GM23248 (cell line): ENCODE results near the gene WBP2. TPM values are rescaled to one million over a fixed set of nuclear protein-coding genes. Genes with fewer than 3 reads are reported as not detected.

ENCODE experiments used
- DNase-seq: peaks from one replicate; pipeline ENCODE4 v3.0.0-alpha.2; 2015
- H2AFZ ChIP-seq: fragments of 200-600 bp; sonication (generic); 2 replicates; pipeline ENCODE4 v1.6.1; 2016; ENCODE audit warnings: antibody characterized with exemption
- H3F3A ChIP-seq: fragments of 200-600 bp; sonication (generic); 2 replicates; pipeline ENCODE4 v1.6.1; 2016; ENCODE audit warnings: mild to moderate bottlenecking, antibody characterized with exemption, mixed run types; ENCODE audit not compliant: insufficient read depth
- H3K27ac ChIP-seq: fragments of 200-600 bp; sonication (generic); 2 replicates; pipeline ENCODE4 v1.5.1; 2016; ENCODE audit warnings: mild to moderate bottlenecking
- H3K27me3 ChIP-seq: fragments of 200-600 bp; sonication (generic); replicated peaks from 2 replicates; pipeline ENCODE4 v1.6.1; 2016; ENCODE audit warnings: mild to moderate bottlenecking; ENCODE audit not compliant: insufficient read depth
- H3K36me3 ChIP-seq: fragments of 200-600 bp; sonication (generic); 2 replicates; pipeline ENCODE4 v1.6.1; 2016; ENCODE audit warnings: low read depth, mild to moderate bottlenecking
- H3K4me1 ChIP-seq: fragments of 200-600 bp; sonication (generic); 2 replicates; pipeline ENCODE4 v1.6.1; 2016; ENCODE audit warnings: mild to moderate bottlenecking; ENCODE audit not compliant: insufficient read depth
- H3K4me2 ChIP-seq: fragments of 200-600 bp; sonication (generic); one replicate; pipeline ENCODE4 v1.6.1; 2016; ENCODE audit warnings: mild to moderate bottlenecking; ENCODE audit not compliant: unreplicated experiment
- H3K4me3 ChIP-seq: fragments of 200-600 bp; sonication (generic); 2 replicates; pipeline ENCODE4 v1.5.1; 2016; ENCODE audit warnings: mild to moderate bottlenecking
- H3K79me2 ChIP-seq: fragments of 200-600 bp; sonication (generic); 2 replicates; pipeline ENCODE4 v1.6.1; 2016; ENCODE audit warnings: mild to moderate bottlenecking; ENCODE audit not compliant: insufficient read depth
- H3K9ac ChIP-seq: fragments of 200-600 bp; sonication (generic); 2 replicates; pipeline ENCODE4 v1.6.1; 2016; ENCODE audit warnings: mild to moderate bottlenecking
- H3K9me2 ChIP-seq: fragments of 200-600 bp; sonication (generic); 2 replicates; pipeline ENCODE4 v1.6.1; 2016; ENCODE audit warnings: mixed run types, mild to moderate bottlenecking, moderate library complexity; ENCODE audit not compliant: insufficient read depth
- H3K9me3 ChIP-seq: fragments of 200-600 bp; sonication (generic); one replicate; pipeline ENCODE4 v1.6.1; 2017; ENCODE audit warnings: low read depth
- H4K20me1 ChIP-seq: fragments of 200-600 bp; sonication (generic); 2 replicates; pipeline ENCODE4 v1.6.0; 2016; ENCODE audit not compliant: insufficient read depth
- EZH2 ChIP-seq: fragments of 200-600 bp; sonication (generic); IDR thresholded peaks from 2 replicates; pipeline ENCODE4 v1.6.1; 2018; ENCODE audit warnings: antibody characterized with exemption, mild to moderate bottlenecking; ENCODE audit not compliant: insufficient read depth, poor library complexity, severe bottlenecking
- EZH2phosphoT487 ChIP-seq: fragments of 200-600 bp; sonication (generic); IDR thresholded peaks from 2 replicates; pipeline ENCODE4 v1.6.1; 2018; ENCODE audit warnings: antibody characterized with exemption, moderate library complexity, mild to moderate bottlenecking, low read depth; ENCODE audit not compliant: insufficient read depth
- WGBS, 2 experiments: methylation state at CpG; one replicate each; pipeline ENCODE4 v1.1.6; 2015 to 2017; ENCODE audit warnings: low lambda C conversion rate in 2 of 2, low coverage in 1 of 2; ENCODE audit errors: missing lambda C conversion rate in 2 of 2; 5-methylcytosine and 5-hydroxymethylcytosine counted together
- in situ Hi-C: fragments of 300-500 bp; cut with MboI; formaldehyde crosslinking; loops from 2 replicates; pipeline ENCODE4 v1.15.0; 2020
- polyA plus RNA-seq: library from polyadenylated mRNA; unstranded; fragments of >200 nt; fragmentation: Nextera tagmentation; extraction: Ambion mirVana; gene quantifications from 2 replicates; pipeline ENCODE4 v1.2.1, GENCODE V29; 2016
- total RNA-seq: library from RNA; depleted of rRNA; stranded (reverse); fragments of >200 nt; shearing (Covaris generic); gene quantifications from 2 replicates; pipeline ENCODE4 v1.2.3, GENCODE V29; 2014

Gene WBP2
- total and polyA plus RNA-seq, 2 experiments from 2014 or later = 17.4 to 59.4 TPM

GRCh38 chr17:75899767-75900468 lies 44.8 kb upstream of the WBP2 start:
- Histone ChIP-seq H3K9me2 (no peaks in the 10 kb centered on the region), H2AFZ (no peak overlapping the region), H3F3A (peaks cover 20% of the 10 kb centered on the region; the same call in 1 of the 2 replicates), H3K9me3 (no peaks in the 10 kb centered on the region), H3K4me1 (peaks cover 14% of the 10 kb centered on the region), H3K4me3 (no peak overlapping the region), H3K27me3 (no peaks in the 10 kb centered on the region), H3K36me3 (no peaks in the 10 kb centered on the region; the same call in 1 of the 2 replicates), H3K9ac (no peak overlapping the region), H4K20me1 (no peaks in the 10 kb centered on the region), H3K4me2 (no peak overlapping the region), H3K27ac (no peak overlapping the region), H3K79me2 (peaks cover 26% of the 10 kb centered on the region)
- in situ Hi-C loops = loop anchor here (25.0 kb wide), 1 partner anchor 387 kb away; no protein-coding TSS in a partner anchor
- TF ChIP-seq EZH2phosphoT487 (no peak), EZH2 (no peak)
- whole genome bisulfite sequencing, 2 experiments = 87% methylated on average over 22 to 23 of the region's 23 CpGs
- no peak for DNase-seq

- TF ChIP-seq EZH2phosphoT487 (no peak), EZH2 (no peak)
- H3F3A ChIP-seq = peaks cover 20% of the 10 kb centered on the region; the same call in 1 of the 2 replicates
- DNase-seq = no peak
- no peaks in the 10 kb centered on the region; the same call in 1 of the 2 replicates for H3K36me3 ChIP-seq
- no peaks in the 10 kb centered on the region for H3K9me2 ChIP-seq
- H3K79me2 ChIP-seq = peaks cover 32% of the 10 kb centered on the region
- H3K27me3 ChIP-seq = no peaks in the 10 kb centered on the region
- in situ Hi-C loops = no loop called here
- H3K27ac ChIP-seq = no peak overlapping the region
- no peak overlapping the region for H3K4me2 ChIP-seq
- no peak overlapping the region for H2AFZ ChIP-seq
- H3K9ac ChIP-seq = no peak overlapping the region
- H3K4me1 ChIP-seq = peaks cover 14% of the 10 kb centered on the region
- no peaks in the 10 kb centered on the region for H4K20me1 ChIP-seq
- WGBS, 2 experiments = 95 to 98% methylated on average over 11 to 13 of the region's 13 CpGs
- no peaks in the 10 kb centered on the region for H3K9me3 ChIP-seq
- no peak overlapping the region for H3K4me3 ChIP-seq
Measured at GRCh38 chr17:75899353-75899752, 44.2 kb upstream of the WBP2 start.

GRCh38 chr17:75898791-75899190 lies 43.7 kb upstream of the WBP2 start:
- Histone ChIP-seq H3K36me3 (no peaks in the 10 kb centered on the region; the same call in 1 of the 2 replicates), H3K4me1 (peaks cover 13% of the 10 kb centered on the region), H4K20me1 (no peaks in the 10 kb centered on the region), H3F3A (peaks cover 15% of the 10 kb centered on the region; the same call in 1 of the 2 replicates), H3K9me2 (no peaks in the 10 kb centered on the region), H3K79me2 (peaks cover 29% of the 10 kb centered on the region), H3K9ac (no peak overlapping the region), H3K27ac (no peak overlapping the region), H3K27me3 (no peaks in the 10 kb centered on the region), H3K4me3 (no peak overlapping the region), H2AFZ (no peak overlapping the region), H3K4me2 (no peak overlapping the region), H3K9me3 (no peaks in the 10 kb centered on the region)
- DNase-seq = no peak
- in situ Hi-C loops = no loop called here
- no peak for TF ChIP-seq EZH2phosphoT487
- TF ChIP-seq EZH2 = no peak
- WGBS, 2 experiments = 93 to 95% methylated on average over 13 to 16 of the region's 16 CpGs

- TF ChIP-seq EZH2 (no peak), EZH2phosphoT487 (no peak)
- Histone ChIP-seq H3K4me1 (peaks cover 8% of the 10 kb centered on the region), H3K4me3 (no peak overlapping the region), H3K9me3 (no peaks in the 10 kb centered on the region), H4K20me1 (no peaks in the 10 kb centered on the region), H3K9ac (no peak overlapping the region), H3K9me2 (no peaks in the 10 kb centered on the region), H3K4me2 (no peak overlapping the region), H3K79me2 (peaks cover 22% of the 10 kb centered on the region), H3K27ac (no peak overlapping the region), H2AFZ (no peak overlapping the region), H3K36me3 (no peaks in the 10 kb centered on the region; the same call in 1 of the 2 replicates), H3K27me3 (no peaks in the 10 kb centered on the region), H3F3A (peaks cover 9% of the 10 kb centered on the region; the same call in 1 of the 2 replicates)
- no peak for DNase-seq
- 82 to 83% methylated on average over 8 of the region's 8 CpGs for WGBS, 2 experiments
- in situ Hi-C loops = no loop called here
Measured at GRCh38 chr17:75898065-75898464, 42.9 kb upstream of the WBP2 start.
